Ecto neural progenitor cell (in vitro differentiated cells): Measurements from ENCODE around the gene RPS27L.

Experiments used
- DNase-seq: peaks from one replicate; pipeline ENCODE4 v3.0.0-alpha.2; 2018; ENCODE audit warnings: low spot score

Gene RPS27L

DNA sequence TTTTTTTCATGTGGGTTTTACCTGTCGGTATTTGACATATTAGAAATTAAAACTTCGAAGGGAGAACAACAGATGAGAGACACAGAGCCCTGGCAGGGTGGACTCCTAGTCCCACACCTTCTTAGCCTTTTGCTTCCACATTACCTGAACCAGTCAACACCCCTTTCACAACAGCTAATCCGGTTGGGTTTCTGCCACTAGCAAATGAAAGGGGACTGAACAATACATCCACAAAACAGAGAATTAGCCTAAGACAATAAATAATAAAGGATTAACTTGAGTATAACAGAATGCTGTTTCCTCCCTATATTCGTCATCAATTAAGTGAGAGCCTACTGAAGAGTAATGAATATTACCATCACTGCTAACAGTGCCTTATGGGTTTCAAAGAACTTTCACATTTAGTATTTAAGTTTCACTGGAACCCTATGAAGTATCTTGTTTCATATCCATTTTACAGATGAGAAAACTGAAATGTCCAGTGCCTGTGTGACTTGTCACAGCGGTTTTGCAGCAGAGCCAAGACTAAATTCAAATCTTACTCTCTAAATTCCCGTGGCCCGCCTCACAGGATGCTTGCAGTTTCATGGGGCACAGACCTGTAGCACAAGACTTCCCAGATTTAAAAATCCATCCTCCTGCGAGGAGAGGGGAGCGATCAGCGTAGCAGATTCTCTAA, 31.1 kb upstream of the RPS27L start:
- no peak for DNase-seq

DNA sequence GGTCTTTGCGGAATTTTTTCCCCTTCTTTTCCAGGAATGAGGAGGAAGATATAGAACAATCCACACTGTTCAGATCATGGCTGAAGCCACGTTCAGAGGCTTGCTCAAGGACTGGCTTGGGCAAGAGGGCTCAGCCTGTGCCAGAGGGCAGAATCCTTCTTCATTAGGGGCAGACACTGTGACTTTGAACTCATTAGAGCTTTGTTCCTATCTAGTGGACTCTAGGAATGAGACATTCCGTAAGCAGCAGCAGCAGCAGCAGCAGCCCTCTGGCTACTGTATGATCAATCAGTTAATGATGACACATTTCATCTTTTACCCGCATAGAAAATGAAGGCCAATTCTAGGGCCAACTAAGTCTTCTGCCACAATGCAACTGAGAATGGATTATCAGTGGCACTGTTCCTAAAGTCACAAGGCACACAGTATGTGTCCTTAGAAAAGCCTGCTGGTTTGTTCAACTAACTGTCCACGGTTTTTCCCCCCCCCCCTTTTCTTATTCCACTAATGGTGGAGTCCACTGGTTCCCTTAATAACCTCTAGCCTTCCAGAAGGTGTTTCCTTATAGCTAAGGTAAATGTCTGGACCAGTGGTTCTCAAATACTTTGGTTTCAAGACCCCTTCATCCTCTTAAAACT, 30.4 kb upstream of the RPS27L start:
- no peak for DNase-seq

DNA sequence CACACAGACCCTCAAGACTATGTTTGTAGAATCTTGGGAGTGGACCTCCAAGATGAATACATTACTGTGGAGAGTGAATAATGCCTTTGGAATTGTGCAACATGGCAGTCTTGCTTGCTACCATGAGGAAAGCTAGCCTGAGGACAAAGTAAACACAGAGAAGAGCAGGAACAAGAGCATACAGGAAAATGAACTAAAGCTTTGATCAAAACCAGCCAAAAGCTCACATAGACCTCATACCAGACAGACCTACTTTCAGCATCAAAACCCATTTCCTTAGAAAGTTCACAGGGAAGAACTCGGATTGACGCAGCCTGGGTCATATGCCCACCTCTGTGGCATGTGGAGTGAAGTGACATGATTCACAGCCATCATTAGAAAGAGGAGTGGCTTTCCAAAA, 28.8 kb upstream of the RPS27L start:
- DNase-seq = no peak

- DNase-seq = no peak
Observed at GRCh38 chr15:63185206-63185605, 27.9 kb upstream of the RPS27L start.

- no peak for DNase-seq
Observed at GRCh38 chr15:63181648-63182047, 24.4 kb upstream of the RPS27L start.

DNA sequence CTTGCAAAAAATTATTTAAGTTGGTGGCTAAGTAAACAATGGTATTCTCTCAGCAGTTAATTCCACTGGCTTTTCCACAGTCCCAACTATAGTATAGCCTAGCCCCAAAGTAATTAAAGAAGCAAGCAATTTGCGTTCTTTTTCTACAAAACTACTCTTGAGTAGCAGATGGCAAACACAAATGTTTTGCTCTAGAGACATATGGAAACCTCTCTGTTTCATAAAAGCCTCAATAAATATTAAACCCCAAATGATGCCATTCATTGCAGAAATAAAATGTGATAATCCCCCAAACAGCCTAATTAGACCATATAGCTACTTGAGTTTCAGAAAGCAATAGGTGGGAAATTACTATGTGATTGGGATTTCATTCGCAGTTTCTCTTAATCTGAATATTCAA, 23.5 kb upstream of the RPS27L start:
- DNase-seq = no peak

DNA sequence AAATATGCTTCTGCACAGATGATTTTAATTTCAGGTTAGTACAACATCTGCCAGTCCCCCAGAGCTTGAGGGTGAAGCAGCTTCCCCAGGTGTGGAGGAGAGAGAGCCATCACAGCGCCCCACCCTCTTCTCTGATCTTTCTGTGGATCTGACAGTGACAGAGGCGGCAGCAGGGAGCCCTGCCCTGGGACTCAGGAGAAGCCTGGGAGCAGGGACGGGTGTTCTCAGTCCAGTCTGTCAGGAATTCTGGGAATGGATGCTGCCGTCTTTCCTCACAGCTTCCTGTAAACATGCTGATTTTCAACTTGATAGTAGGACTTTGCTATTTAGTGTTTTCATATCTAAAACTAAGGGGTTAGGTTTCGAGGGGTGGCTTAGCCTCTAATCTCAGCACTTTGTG, 20.8 kb upstream of the RPS27L start:
- no peak for DNase-seq

- DNase-seq = no peak
Observed at GRCh38 chr15:63176302-63176701, 19.0 kb upstream of the RPS27L start.

- peak; percentile 54 for DNase-seq
Observed at GRCh38 chr15:63172851-63173451, 15.7 kb upstream of the RPS27L start.

DNA sequence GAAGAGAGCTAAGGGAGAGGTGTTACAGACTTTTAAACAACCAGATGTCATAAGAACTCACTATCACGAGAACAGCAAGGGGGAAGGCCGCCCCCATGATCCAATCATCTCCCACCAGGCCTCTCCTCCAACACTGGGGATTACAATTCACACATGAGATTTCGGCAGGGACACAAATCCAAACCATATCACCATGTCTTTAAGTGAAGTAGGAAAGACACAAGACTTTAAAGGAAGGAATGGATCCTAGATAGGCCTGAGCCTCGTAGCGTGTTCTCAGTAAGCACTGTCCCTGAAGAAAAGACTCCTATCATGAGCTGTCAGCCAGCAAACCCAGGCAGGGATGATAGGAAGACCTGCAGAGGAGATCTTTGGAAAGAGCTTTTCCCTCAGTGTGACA, 15.1 kb upstream of the RPS27L start:
- no peak for DNase-seq

- no peak for DNase-seq
Observed at GRCh38 chr15:63169788-63170187, 12.5 kb upstream of the RPS27L start.

GRCh38 chr15:63166219-63166618, 8.9 kb upstream of the RPS27L start:
- DNase-seq = no peak

DNA sequence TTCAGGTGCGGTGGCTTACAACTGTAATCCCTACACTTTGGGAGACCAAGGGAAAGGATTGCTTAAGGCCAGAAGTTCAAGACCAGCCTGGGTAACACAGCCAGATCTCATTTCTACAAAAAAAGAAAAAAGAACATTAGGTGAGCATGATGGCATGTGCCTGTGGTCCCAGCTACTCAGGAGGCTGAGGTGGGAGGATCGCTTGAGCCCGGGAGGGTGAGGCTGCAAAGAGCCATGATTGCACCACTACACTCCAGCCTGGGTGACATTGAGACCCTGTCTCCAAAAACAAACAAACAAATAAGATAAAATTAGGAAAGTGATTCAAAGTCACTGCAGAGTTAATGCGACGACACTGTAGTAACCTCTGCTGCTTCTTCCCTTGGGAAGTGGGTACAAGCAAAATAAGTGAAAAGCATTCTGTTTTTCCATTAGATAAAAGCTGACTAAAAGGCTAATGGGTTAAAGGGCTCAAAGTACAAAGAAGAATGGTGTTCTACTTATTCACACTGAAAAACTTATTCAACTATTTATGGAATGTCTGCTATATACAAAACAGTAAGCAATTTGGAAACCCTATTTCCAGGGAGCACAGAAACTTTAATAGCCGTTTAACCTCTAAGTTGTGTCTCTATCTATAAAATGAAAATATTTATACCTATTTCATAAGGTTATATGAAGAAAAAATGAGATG, 8.0 kb upstream of the RPS27L start:
- no peak for DNase-seq

DNA sequence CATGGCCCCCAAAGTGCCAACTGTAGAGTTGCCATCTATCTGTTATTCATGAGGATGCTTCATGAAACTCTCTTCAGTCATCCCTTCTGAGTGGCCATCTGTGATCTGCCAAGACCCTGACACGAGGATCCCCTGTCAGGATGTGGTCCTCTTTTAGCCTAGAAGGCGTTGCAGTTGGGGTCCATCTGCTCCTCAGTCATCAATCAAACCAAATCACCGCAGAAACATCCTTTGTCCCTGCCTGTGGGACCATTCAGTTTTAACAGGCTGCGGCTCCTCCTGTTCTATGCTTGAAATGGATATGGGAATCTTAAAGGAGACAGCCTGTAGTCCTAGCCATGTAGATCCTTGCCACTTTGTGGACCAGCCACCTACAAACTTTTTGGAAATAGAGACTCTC, 5.9 kb upstream of the RPS27L start:
- DNase-seq = no peak

GRCh38 chr15:63160638-63161037, 3.4 kb upstream of the RPS27L start:
- DNase-seq = no peak

GRCh38 chr15:63157891-63158431, 684 bp upstream of the RPS27L start:
- DNase-seq = peak; percentile 57

GRCh38 chr15:63156755-63157117, 541 bp downstream of the RPS27L start:
- DNase-seq = peak; percentile 50

DNA sequence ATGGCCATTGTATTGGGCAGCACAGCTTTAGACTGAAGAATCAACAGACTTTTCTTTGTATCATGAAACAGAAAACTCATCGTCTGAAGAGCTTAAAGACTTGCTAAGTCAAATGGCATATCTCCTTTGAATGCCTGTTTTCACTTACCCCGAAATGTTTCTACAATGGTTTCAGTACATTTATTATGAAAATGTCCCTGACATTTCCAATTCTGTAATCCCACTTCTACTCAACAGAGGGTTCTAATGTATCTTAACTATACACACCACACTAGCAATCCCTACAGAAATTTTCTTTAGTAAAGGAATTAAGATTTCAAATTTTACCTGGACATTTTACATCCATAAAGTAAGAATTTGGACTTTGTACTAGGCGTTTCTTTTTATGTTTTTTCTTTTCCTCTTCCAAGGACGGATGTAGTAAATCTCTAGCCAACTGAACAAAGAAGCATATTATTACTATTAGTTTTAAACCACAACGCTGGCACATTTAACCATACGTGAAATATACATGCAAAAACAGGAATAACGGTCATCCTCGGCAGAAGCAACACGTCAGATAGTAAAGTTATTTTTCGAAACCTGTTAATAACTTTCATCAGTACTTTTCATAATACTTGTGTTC, 1.1 kb downstream of the RPS27L start:
- DNase-seq = no peak

- DNase-seq = no peak
Observed at GRCh38 chr15:63155486-63155885, 1.8 kb downstream of the RPS27L start.

DNA sequence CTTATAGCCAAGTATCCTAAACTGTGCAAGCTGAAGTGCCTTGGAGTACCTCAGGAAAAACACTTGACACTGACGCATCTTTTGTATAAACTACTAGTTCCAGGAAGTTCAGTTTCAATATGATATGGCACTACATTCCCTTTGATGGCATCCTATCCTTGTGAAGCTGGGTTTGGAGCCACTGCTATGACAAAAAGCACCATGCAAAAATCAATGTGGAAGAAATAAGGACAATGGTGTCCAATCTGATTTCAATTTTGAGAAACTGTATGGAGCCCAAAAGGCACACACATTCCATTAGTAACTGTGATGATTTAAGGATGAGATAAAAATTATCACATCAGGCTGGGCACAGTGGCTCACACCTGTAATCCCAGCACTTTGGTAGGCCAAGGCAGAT, 5.6 kb downstream of the RPS27L start:
- DNase-seq = no peak

- DNase-seq = no peak
Observed at GRCh38 chr15:63146684-63147083, 10.6 kb downstream of the RPS27L start.

- no peak for DNase-seq
Observed at GRCh38 chr15:63145426-63145825, 11.9 kb downstream of the RPS27L start.
